Measurements from ENCODE around the gene CDADC1. TPM values are rescaled to one million over a fixed set of nuclear protein-coding genes. Genes with fewer than 3 reads are reported as not detected.

The CDADC1 gene
- total and polyA plus RNA-seq, 4 donors: 3.0 to 6.1 (median 4.5) TPM

DNA sequence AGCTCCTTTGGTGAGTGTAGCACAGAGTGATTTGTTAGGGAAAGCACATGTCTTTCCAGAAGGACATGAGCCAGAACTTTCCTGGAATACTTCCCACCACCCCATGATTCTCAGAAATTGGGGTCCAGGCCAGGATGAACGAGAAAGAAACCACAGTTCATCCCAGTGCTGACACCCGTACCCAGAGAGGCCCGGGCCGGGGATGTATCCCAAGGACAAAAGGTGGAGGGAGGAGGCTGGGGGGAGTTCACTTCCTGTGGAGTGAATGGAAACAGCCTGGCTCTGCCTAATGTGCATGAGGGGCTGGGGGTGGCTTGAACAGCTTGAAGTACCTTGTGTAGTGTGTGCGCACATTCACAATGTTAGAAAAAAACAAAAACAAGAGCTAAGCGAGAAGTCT, 47.5 kb downstream of the CDADC1 start:
- Histone ChIP-seq H3K9me3 (ENCODE audit: control insufficient read depth in 4 of 4, low read length in 3 of 4) (no peaks in the 10 kb centered on the region), H3K27me3 (ENCODE audit: control insufficient read depth in 4 of 4, insufficient read depth in 4 of 4, low read length in 3 of 4) (no peaks in the 10 kb centered on the region), H3K27ac (ENCODE audit: low read depth in 1 of 2, low read length in 2 of 2) (no peak overlapping the region), H3K4me3 (ENCODE audit: low read depth in 1 of 3, low read length in 3 of 3) (no peak overlapping the region), H3K36me3 (ENCODE audit: control insufficient read depth in 4 of 4, insufficient read depth in 3 of 4, low read depth in 1 of 4, low read length in 3 of 4) (no peaks in the 10 kb centered on the region), H3K4me1 (ENCODE audit: control insufficient read depth in 4 of 4, insufficient read depth in 4 of 4, low read length in 3 of 4) (peaks cover 0 to 10% (median 4%) of the 10 kb centered on the region in 4 donors), H3K9ac (ENCODE audit: low read depth in 1 of 2, low read length in 2 of 2) (no peak overlapping the region)
- 85% methylated on average over 6 of the region's 6 CpGs for WGBS
- TF ChIP-seq HNF4G (IDR thresholded peaks at IDR 0.05) (no peak), RXRA (IDR thresholded peaks at IDR 0.05) (no peak), YY1 (IDR thresholded peaks at IDR 0.05) (no peak), NR2F2 (IDR thresholded peaks at IDR 0.05) (no peak)
- TF ChIP-seq, protein P1, sequence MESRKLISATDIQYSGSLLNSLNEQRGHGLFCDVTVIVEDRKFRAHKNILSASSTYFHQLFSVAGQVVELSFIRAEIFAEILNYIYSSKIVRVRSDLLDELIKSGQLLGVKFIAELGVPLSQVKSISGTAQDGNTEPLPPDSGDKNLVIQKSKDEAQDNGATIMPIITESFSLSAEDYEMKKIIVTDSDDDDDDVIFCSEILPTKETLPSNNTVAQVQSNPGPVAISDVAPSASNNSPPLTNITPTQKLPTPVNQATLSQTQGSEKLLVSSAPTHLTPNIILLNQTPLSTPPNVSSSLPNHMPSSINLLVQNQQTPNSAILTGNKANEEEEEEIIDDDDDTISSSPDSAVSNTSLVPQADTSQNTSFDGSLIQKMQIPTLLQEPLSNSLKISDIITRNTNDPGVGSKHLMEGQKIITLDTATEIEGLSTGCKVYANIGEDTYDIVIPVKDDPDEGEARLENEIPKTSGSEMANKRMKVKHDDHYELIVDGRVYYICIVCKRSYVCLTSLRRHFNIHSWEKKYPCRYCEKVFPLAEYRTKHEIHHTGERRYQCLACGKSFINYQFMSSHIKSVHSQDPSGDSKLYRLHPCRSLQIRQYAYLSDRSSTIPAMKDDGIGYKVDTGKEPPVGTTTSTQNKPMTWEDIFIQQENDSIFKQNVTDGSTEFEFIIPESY (IDR thresholded peaks at IDR 0.05): no peak
- TF ChIP-seq, protein P2, sequence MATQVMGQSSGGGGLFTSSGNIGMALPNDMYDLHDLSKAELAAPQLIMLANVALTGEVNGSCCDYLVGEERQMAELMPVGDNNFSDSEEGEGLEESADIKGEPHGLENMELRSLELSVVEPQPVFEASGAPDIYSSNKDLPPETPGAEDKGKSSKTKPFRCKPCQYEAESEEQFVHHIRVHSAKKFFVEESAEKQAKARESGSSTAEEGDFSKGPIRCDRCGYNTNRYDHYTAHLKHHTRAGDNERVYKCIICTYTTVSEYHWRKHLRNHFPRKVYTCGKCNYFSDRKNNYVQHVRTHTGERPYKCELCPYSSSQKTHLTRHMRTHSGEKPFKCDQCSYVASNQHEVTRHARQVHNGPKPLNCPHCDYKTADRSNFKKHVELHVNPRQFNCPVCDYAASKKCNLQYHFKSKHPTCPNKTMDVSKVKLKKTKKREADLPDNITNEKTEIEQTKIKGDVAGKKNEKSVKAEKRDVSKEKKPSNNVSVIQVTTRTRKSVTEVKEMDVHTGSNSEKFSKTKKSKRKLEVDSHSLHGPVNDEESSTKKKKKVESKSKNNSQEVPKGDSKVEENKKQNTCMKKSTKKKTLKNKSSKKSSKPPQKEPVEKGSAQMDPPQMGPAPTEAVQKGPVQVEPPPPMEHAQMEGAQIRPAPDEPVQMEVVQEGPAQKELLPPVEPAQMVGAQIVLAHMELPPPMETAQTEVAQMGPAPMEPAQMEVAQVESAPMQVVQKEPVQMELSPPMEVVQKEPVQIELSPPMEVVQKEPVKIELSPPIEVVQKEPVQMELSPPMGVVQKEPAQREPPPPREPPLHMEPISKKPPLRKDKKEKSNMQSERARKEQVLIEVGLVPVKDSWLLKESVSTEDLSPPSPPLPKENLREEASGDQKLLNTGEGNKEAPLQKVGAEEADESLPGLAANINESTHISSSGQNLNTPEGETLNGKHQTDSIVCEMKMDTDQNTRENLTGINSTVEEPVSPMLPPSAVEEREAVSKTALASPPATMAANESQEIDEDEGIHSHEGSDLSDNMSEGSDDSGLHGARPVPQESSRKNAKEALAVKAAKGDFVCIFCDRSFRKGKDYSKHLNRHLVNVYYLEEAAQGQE (IDR thresholded peaks at IDR 0.05): no peak
- TF ChIP-seq, protein P3, sequence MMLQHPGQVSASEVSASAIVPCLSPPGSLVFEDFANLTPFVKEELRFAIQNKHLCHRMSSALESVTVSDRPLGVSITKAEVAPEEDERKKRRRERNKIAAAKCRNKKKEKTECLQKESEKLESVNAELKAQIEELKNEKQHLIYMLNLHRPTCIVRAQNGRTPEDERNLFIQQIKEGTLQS (IDR thresholded peaks at IDR 0.05): no peak
- TF ChIP-seq, protein P4, sequence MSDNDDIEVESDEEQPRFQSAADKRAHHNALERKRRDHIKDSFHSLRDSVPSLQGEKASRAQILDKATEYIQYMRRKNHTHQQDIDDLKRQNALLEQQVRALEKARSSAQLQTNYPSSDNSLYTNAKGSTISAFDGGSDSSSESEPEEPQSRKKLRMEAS (IDR thresholded peaks at IDR 0.05): no peak
- DNase-seq (ENCODE audit: low spot score): no peak

DNA sequence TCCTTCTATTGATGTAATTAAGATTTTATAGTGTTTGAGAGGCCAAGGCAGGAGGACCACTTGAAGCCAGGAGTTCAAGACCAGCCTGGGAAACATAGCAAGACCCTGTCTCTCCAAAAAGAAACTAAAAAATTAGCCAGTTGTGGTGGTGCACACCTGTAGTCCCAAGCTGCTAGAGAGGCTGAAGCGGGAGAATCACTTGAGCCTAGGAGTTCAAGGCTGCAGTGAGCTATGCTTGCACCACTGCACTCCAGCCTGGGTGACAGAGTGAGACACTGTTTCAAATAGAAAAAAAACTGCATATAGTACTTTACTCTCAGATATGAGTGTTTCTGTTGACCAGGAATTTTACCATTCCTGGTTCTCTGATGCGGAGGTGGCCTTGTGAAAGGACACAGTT, 48.9 kb downstream of the CDADC1 start:
- WGBS: 97% methylated on average over 2 of the region's 2 CpGs
- TF ChIP-seq, protein P4 (IDR thresholded peaks at IDR 0.05): no peak
- no peak for TF ChIP-seq RAD21 (IDR thresholded peaks at IDR 0.05)
- no peak for TF ChIP-seq FOXA1 (IDR thresholded peaks at IDR 0.05)
- TF ChIP-seq, protein P2 (IDR thresholded peaks at IDR 0.05): no peak
- no peak for TF ChIP-seq EGR1 (IDR thresholded peaks at IDR 0.05; ENCODE audit: low read depth in 2 of 2)
- TF ChIP-seq YY1 (IDR thresholded peaks at IDR 0.05): no peak
- no peak for TF ChIP-seq HNF4A (conservative IDR thresholded peaks at IDR 0.05)
- TF ChIP-seq, protein P5, sequence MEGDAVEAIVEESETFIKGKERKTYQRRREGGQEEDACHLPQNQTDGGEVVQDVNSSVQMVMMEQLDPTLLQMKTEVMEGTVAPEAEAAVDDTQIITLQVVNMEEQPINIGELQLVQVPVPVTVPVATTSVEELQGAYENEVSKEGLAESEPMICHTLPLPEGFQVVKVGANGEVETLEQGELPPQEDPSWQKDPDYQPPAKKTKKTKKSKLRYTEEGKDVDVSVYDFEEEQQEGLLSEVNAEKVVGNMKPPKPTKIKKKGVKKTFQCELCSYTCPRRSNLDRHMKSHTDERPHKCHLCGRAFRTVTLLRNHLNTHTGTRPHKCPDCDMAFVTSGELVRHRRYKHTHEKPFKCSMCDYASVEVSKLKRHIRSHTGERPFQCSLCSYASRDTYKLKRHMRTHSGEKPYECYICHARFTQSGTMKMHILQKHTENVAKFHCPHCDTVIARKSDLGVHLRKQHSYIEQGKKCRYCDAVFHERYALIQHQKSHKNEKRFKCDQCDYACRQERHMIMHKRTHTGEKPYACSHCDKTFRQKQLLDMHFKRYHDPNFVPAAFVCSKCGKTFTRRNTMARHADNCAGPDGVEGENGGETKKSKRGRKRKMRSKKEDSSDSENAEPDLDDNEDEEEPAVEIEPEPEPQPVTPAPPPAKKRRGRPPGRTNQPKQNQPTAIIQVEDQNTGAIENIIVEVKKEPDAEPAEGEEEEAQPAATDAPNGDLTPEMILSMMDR (IDR thresholded peaks at IDR 0.05; ENCODE audit: low read depth, low read length, missing input control): no peak
- TF ChIP-seq, protein P1 (IDR thresholded peaks at IDR 0.05): no peak
- no peak for TF ChIP-seq SP1 (IDR thresholded peaks at IDR 0.05)
- TF ChIP-seq HNF4G (IDR thresholded peaks at IDR 0.05): no peak
- no peak for TF ChIP-seq JUND (IDR thresholded peaks at IDR 0.05)
- TF ChIP-seq RXRA (IDR thresholded peaks at IDR 0.05): no peak
- no peak for TF ChIP-seq GABPA (IDR thresholded peaks at IDR 0.05 in 1 of 2, conservative IDR thresholded peaks at IDR 0.05 in 1 of 2)
- peaks cover 0 to 16% (median 7%) of the 10 kb centered on the region in 4 donors for H3K4me1 ChIP-seq (ENCODE audit: control insufficient read depth in 4 of 4, insufficient read depth in 4 of 4, low read length in 3 of 4)
- no peak for DNase-seq (ENCODE audit: low spot score)
- H3K4me3 ChIP-seq (ENCODE audit: low read depth in 1 of 3, low read length in 3 of 3): no peak overlapping the region
- no peaks in the 10 kb centered on the region for H3K9me3 ChIP-seq (ENCODE audit: control insufficient read depth in 4 of 4, low read length in 3 of 4)
- H3K9ac ChIP-seq (ENCODE audit: low read depth in 1 of 2, low read length in 2 of 2): no peak overlapping the region
- no peaks in the 10 kb centered on the region for H3K36me3 ChIP-seq (ENCODE audit: control insufficient read depth in 4 of 4, insufficient read depth in 3 of 4, low read depth in 1 of 4, low read length in 3 of 4)
- no peak overlapping the region for H3K27ac ChIP-seq (ENCODE audit: low read depth in 1 of 2, low read length in 2 of 2)
- no peaks in the 10 kb centered on the region for H3K27me3 ChIP-seq (ENCODE audit: control insufficient read depth in 4 of 4, insufficient read depth in 4 of 4, low read length in 3 of 4)
